ENCODE results near the gene PHLPP1. TPM values are rescaled to one million over a fixed set of nuclear protein-coding genes. Genes with fewer than 3 reads are reported as not detected.
A peak's percentile ranks its signal among the peaks of the same experiment; 100 is the strongest.

Gene PHLPP1
- total RNA-seq, 1 experiment from 2014 or later, result 39.9 TPM

GRCh38 chr18:62781262-62781661, 65.9 kb downstream of the PHLPP1 start:
- Histone ChIP-seq H4K20me1 (ENCODE audit: control insufficient read depth, insufficient read depth, insufficient read length) (no peaks in the 10 kb centered on the region), H3T11ph (ENCODE audit: low read length) (no peak overlapping the region), H3K18ac (ENCODE audit: insufficient read length, low read depth, low read length) (no peak overlapping the region), H4K8ac (replicated peaks; ENCODE audit: insufficient read length, low read depth, low read length) (no peak overlapping the region), H2AK5ac (ENCODE audit: insufficient read length, low read length) (no peak overlapping the region), H3K4me2 (ENCODE audit: insufficient read depth, insufficient read length, low read length) (no peak overlapping the region), H3K9me3 (ENCODE audit: control insufficient read depth, low read depth, low read length) (no peaks in the 10 kb centered on the region), H3K9ac (ENCODE audit: extremely low read depth, insufficient read length, low read length) (no peak overlapping the region), H4K5ac (ENCODE audit: insufficient read length, low read depth, low read length) (no peak overlapping the region), H3K79me1 (ENCODE audit: insufficient read depth, low read depth, low read length, poor library complexity, severe bottlenecking) (peaks cover 13% of the 10 kb centered on the region), H2BK12ac (ENCODE audit: insufficient read length, low read depth, low read length) (no peak overlapping the region), H3K27me3 (ENCODE audit: insufficient read depth, low read length) (no peaks in the 10 kb centered on the region), H3K23me2 (ENCODE audit: insufficient read length, low read depth, low read length, poor library complexity, severe bottlenecking) (no peaks in the 10 kb centered on the region), H3K14ac (ENCODE audit: insufficient read depth, low read length) (peak overlapping the region; percentile 84; the same call in 1 of the 2 replicates), H3K23ac (ENCODE audit: insufficient read length, low read depth, low read length) (no peak overlapping the region), H3K27ac (ENCODE audit: insufficient read length, low read depth, low read length) (no peak overlapping the region), H4K91ac (ENCODE audit: insufficient read length, low read depth, low read length) (no peak overlapping the region), H3K79me2 (ENCODE audit: insufficient read depth, low read length) (peaks cover 61% of the 10 kb centered on the region; the same call in 1 of the 2 replicates), H2BK5ac (ENCODE audit: insufficient read length, low read length) (no peak overlapping the region), H2BK120ac (ENCODE audit: low read depth, low read length, poor library complexity, severe bottlenecking) (no peak overlapping the region), H3K4ac (ENCODE audit: low read depth, low read length) (no peak overlapping the region), H3K56ac (ENCODE audit: insufficient read length, low read depth, low read length) (no peak overlapping the region), H2AFZ (ENCODE audit: low read length) (no peak overlapping the region), H2BK20ac (ENCODE audit: low read depth, low read length, poor library complexity, severe bottlenecking) (no peak overlapping the region), H3K4me1 (ENCODE audit: insufficient read depth, low read length) (peaks cover 15% of the 10 kb centered on the region), H2BK15ac (ENCODE audit: low read depth, low read length) (no peak overlapping the region)
- H3K4me1 Mint-ChIP-seq, result peaks cover 68 to 81% of the 10 kb centered on the region in 2 experiments
- peak overlapping the region; percentile 51 to 72 (median 69); a peak in 4 of 7 replicates for H3K27ac Mint-ChIP-seq
- WGBS (ENCODE audit: extremely low coverage, insufficient read length, low lambda C conversion rate), result no CpG with 5 or more reads among the region's 3 CpGs
- TF ChIP-seq CTCF (conservative IDR thresholded peaks at IDR 0.05), result no peak
- H3K36me3 Mint-ChIP-seq (ENCODE audit: insufficient read depth in 1 of 3, low read depth in 3 of 3), result no peaks in the 10 kb centered on the region
- DNase-seq, result no peak
- no peaks in the 10 kb centered on the region for H3K9me3 Mint-ChIP-seq
- H3K4me3 Mint-ChIP-seq, result no peak overlapping the region
- H3K27me3 Mint-ChIP-seq (ENCODE audit: low read depth), result no peaks in the 10 kb centered on the region

Measured in H9 (cell line).